Transverse colon (tissue), 4 donors: Measurements from ENCODE around the gene CAMK1G. TPM values are rescaled to one million over a fixed set of nuclear protein-coding genes. Genes with fewer than 3 reads are reported as not detected.

Experiments
- DNase-seq: peaks from one replicate; pipeline ENCODE4 v3.0.0-alpha.2; 2019
- H3K27ac ChIP-seq, 4 donors: fragments of 200-600 bp; sonication (generic); 2 replicates each; pipeline ENCODE4 v1.5.1; 2016 to 2018; ENCODE audit warnings: inconsistent platforms in 4 of 4
- H3K27me3 ChIP-seq: fragments of 200-600 bp; sonication (generic); 2 replicates; pipeline ENCODE4 v1.5.1; 2017; ENCODE audit warnings: inconsistent platforms
- H3K36me3 ChIP-seq, 4 donors: fragments of 200-600 bp; sonication (generic); 2 replicates each; pipeline ENCODE4 v1.5.1; 2017 to 2019; ENCODE audit warnings: inconsistent platforms in 4 of 4
- H3K4me1 ChIP-seq, 4 donors: fragments of 200-600 bp; sonication (generic); 2 replicates each; pipeline ENCODE4 v1.5.1; 2017 to 2020; ENCODE audit warnings: inconsistent platforms in 4 of 4
- H3K4me3 ChIP-seq, 4 donors: fragments of 200-600 bp; sonication (generic); 1 replicate in 1 of 4; 2 replicates in 3 of 4; pipeline versions ENCODE4 v1.5.1 to v1.6.1; 2017 to 2019; ENCODE audit warnings: inconsistent platforms in 4 of 4
- H3K9me3 ChIP-seq, 2 donors: fragments of 200-600 bp; sonication (generic); 2 replicates each; pipeline ENCODE4 v1.5.1; 2017 to 2019; ENCODE audit warnings: inconsistent platforms in 2 of 2
- EP300 ChIP-seq: sonication (generic); formaldehyde crosslinking; IDR thresholded peaks from one replicate; pipeline ENCODE4 v1.6.1; 2017; ENCODE audit warnings: antibody characterized with exemption, low read depth
- POLR2A ChIP-seq: fragments of 450-650 bp; IDR thresholded peaks from one replicate; pipeline ENCODE4 v1.6.1; 2016; ENCODE audit warnings: antibody characterized with exemption, mild to moderate bottlenecking, moderate library complexity
- POLR2AphosphoS5 ChIP-seq, 3 donors: sonication (generic); formaldehyde crosslinking; IDR thresholded peaks; one replicate each; pipeline ENCODE4 v1.6.1; 2016; ENCODE audit warnings: antibody characterized with exemption in 3 of 3
- WGBS, 2 donors: methylation state at CpG; one replicate each; pipeline ENCODE4 v1.1.5; 2018; ENCODE audit warnings: low coverage in 1 of 2; 5-methylcytosine and 5-hydroxymethylcytosine counted together
- in situ Hi-C, 4 donors: fragments of 200-750 bp; cut with MboI; loops; one replicate each; pipeline versions ENCODE4 v1.15.0 to v1.15.1; 2017; ENCODE audit warnings: low sequenced_read_pairs in 3 of 4, low pct_ligation_motif_present in 1 of 4, low pct_unique_long_range_greater_than_20kb in 1 of 4
- intact Hi-C: fragments of 100-400 bp; cut with DNase I; formaldehyde crosslinking; loops from one replicate; pipeline ENCODE4 v1.15.1; 2023; ENCODE audit warnings: low total_unique reads
- total RNA-seq, 4 donors: library from RNA; depleted of rRNA; stranded (reverse); fragments of >200 nt; gene quantifications; one replicate each; pipeline ENCODE4 v1.1.0, GENCODE V29; 2016
- TF ChIP-seq, protein P1 (sequence below), 5 experiments: fragments of 200-600 bp in 3 of 5; fragments of 450-650 bp in 2 of 5; sonication (generic) in 3 of 5; IDR thresholded peaks; 1 replicate in 2 of 5; 2 replicates in 3 of 5; pipeline ENCODE4 v1.5.1; 2016 to 2017; ENCODE audit warnings: antibody characterized with exemption in 5 of 5, inconsistent platforms in 3 of 5, mild to moderate bottlenecking in 2 of 5, moderate library complexity in 1 of 5

CAMK1G gene
- total RNA-seq, 4 donors from 2014 or later: not detected

DNA sequence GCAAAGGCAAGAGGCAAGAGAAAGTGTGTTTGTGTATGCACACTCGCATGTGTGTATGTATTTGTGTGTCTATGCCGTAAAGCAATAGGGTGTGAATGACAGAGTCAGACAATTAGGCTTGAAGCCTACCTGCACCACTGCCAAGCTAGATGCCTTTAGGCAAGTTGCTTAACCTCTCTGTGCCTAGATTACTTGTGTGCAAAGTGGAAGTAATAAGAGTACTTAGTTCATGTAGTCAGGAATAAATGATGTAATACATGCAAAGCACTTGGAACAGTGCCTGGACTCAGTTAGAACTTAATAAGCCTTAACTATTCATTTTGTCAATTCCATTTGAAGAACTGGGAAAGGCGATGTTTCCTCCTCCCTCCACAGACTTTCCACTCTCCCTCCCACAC, 37.0 kb downstream of the CAMK1G start:
- H3K36me3 ChIP-seq: no peaks in the 10 kb centered on the region
- 77 to 78% methylated on average over 3 of the region's 3 CpGs for WGBS, 2 donors
- in situ Hi-C loops: loop anchor here in 1 of 4 donors (10.0 kb wide), 1 partner anchor 46 kb away; no protein-coding TSS in a partner anchor

DNA sequence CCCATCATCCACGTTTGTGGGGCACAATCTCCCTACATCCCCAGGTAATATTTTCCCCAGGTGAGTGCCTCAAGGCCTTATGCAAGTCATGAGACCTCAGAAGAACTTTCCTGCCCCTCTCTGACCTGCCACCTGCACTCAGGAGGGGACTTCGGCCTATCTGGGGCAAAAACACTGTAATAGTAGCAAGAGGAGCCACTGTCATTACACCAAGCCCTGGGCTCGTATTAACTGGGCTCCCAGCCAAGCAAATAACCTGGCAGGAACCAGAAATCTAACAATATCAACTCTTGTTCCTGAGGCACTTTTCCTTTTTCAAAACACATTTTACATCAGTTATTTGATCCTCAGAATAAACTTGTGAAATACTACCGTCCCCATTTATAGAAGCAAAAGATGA, 37.8 kb downstream of the CAMK1G start:
- Histone ChIP-seq H3K27ac (peak overlapping the region in 3 of 4 donors; percentile 26 to 58 (median 35)), H3K4me3 (no peak overlapping the region), H3K27me3 (no peaks in the 10 kb centered on the region), H3K4me1 (peaks cover 6 to 29% (median 20%) of the 10 kb centered on the region in 4 donors), H3K9me3 (no peaks in the 10 kb centered on the region), H3K36me3 (no peaks in the 10 kb centered on the region)
- intact Hi-C loops (no loop called here), in situ Hi-C loops (loop anchor here in 1 of 4 donors (10.0 kb wide), 1 partner anchor 46 kb away; no protein-coding TSS in a partner anchor)
- DNase-seq: peak; percentile 65
- 30 to 41% methylated on average over 4 of the region's 4 CpGs for WGBS, 2 donors
- TF ChIP-seq EP300 (no peak), POLR2A (no peak), POLR2AphosphoS5 (IDR thresholded peaks at IDR 0.05) (no peak)
- TF ChIP-seq, protein P1, sequence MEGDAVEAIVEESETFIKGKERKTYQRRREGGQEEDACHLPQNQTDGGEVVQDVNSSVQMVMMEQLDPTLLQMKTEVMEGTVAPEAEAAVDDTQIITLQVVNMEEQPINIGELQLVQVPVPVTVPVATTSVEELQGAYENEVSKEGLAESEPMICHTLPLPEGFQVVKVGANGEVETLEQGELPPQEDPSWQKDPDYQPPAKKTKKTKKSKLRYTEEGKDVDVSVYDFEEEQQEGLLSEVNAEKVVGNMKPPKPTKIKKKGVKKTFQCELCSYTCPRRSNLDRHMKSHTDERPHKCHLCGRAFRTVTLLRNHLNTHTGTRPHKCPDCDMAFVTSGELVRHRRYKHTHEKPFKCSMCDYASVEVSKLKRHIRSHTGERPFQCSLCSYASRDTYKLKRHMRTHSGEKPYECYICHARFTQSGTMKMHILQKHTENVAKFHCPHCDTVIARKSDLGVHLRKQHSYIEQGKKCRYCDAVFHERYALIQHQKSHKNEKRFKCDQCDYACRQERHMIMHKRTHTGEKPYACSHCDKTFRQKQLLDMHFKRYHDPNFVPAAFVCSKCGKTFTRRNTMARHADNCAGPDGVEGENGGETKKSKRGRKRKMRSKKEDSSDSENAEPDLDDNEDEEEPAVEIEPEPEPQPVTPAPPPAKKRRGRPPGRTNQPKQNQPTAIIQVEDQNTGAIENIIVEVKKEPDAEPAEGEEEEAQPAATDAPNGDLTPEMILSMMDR (IDR thresholded peaks at IDR 0.05): no peak

More for the DNA sequence above, 37.0 kb downstream of the CAMK1G start:
- TF ChIP-seq, protein P1 (IDR thresholded peaks at IDR 0.05): no peak
- TF ChIP-seq EP300: no peak
- no peak for TF ChIP-seq POLR2AphosphoS5 (IDR thresholded peaks at IDR 0.05)
- TF ChIP-seq POLR2A: no peak
- H3K27me3 ChIP-seq: no peaks in the 10 kb centered on the region
- intact Hi-C loops: no loop called here
- peak overlapping the region; percentile 19 to 58 (median 29) for H3K27ac ChIP-seq
- H3K4me3 ChIP-seq: no peak overlapping the region
- DNase-seq: no peak
- H3K9me3 ChIP-seq: no peaks in the 10 kb centered on the region
- H3K4me1 ChIP-seq: peaks cover 6 to 29% (median 20%) of the 10 kb centered on the region in 4 donors

DNA sequence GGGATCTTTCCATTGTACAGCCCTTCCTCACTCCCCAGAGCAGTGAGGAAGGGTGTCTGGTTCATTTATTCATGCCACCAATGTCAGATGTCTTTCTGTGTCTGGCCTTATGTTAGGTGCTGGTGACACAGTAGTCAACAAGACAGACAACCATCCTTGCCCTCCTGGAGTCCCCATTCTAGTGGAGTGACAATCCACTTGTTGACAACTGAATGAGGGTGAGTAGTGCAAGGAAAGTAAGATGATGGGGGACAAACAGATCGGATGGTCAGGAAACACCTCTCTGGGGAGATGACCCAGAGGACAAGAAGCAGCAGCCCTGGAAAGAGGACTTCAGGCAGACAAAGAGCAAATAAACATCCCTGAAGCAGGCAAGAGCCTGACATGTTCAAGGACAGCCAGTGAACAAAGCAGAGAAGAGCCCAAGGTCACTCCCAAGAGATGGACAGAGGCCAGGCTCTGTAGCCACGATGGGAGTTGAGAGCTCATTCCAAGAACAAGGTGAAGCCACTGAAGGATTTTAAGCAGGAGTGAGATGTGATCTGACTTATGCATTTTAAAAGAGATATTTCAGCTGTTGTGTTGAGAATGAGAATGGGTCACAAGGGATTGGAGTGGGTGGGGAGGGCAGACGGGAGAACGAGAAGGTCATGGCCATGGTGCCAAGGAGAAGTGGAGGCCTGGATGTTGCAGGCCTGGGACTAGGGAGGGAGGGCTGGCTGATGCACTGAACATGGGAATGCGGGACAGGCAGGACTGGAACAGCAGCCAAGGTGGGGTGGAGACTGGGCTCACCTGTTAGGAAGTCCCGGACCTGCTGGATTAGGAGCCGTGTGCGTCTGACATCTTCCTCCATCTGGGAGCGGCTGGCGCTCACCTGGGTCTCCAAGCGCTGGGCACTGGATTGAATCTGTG, 38.5 kb downstream of the CAMK1G start:
- H3K27me3 ChIP-seq: no peaks in the 10 kb centered on the region
- intact Hi-C loops (no loop called here), in situ Hi-C loops (loop anchor here in 1 of 4 donors (10.0 kb wide), 1 partner anchor 47 kb away; no protein-coding TSS in a partner anchor)
- peaks cover 6 to 29% (median 20%) of the 10 kb centered on the region in 4 donors for H3K4me1 ChIP-seq
- DNase-seq: no peak
- no peaks in the 10 kb centered on the region for H3K36me3 ChIP-seq
- no peak overlapping the region for H3K4me3 ChIP-seq
- WGBS, 2 donors: 62 to 78% methylated on average over 4 to 11 of the region's 11 CpGs
- H3K9me3 ChIP-seq: no peaks in the 10 kb centered on the region
- peak overlapping the region in 3 of 4 donors; percentile 26 to 58 (median 35) for H3K27ac ChIP-seq
- TF ChIP-seq, protein P1 (IDR thresholded peaks at IDR 0.05): no peak
- no peak for TF ChIP-seq EP300
- TF ChIP-seq POLR2A: no peak
- TF ChIP-seq POLR2AphosphoS5 (IDR thresholded peaks at IDR 0.05): no peak
